ENCODE results near the gene MORF4L1.
A peak's percentile ranks its signal among the peaks of the same experiment; 100 is the strongest.

The MORF4L1 gene

DNA sequence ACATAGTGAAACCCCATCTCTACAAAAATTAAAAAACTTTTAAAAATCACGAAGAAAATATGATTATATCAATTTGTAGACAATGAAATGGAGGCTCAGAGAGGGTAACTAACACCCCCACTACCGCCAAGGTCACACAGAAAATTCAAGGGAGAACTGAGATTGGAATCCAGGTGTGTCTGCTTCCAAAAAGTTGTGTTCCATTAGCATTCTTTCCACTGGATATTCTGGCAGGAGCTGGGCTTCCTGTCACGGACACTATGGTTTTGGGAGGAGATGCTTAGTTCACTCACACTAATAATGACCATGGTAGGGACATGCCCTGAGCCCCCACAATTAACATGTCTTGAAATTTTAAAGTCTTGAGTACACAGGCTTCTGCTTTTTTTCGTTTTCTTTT, 43.4 kb downstream of the MORF4L1 start:
- Histone ChIP-seq H3K27ac (peak overlapping the region; percentile 59), H3K36me3 (peaks cover 48% of the 10 kb centered on the region), H3K9me3 (no peaks in the 10 kb centered on the region), H3K4me3 (ENCODE audit: low read depth in 1 of 2, low read length in 1 of 2) (no peak overlapping the region), H3K4me1 (ENCODE audit: control insufficient read depth in 1 of 2, insufficient read depth in 1 of 2, low read depth in 1 of 2, low read length in 1 of 2) (peaks cover 28 to 33% of the 10 kb centered on the region in 2 experiments), H3K27me3 (no peaks in the 10 kb centered on the region)
- TF ChIP-seq, protein P1, sequence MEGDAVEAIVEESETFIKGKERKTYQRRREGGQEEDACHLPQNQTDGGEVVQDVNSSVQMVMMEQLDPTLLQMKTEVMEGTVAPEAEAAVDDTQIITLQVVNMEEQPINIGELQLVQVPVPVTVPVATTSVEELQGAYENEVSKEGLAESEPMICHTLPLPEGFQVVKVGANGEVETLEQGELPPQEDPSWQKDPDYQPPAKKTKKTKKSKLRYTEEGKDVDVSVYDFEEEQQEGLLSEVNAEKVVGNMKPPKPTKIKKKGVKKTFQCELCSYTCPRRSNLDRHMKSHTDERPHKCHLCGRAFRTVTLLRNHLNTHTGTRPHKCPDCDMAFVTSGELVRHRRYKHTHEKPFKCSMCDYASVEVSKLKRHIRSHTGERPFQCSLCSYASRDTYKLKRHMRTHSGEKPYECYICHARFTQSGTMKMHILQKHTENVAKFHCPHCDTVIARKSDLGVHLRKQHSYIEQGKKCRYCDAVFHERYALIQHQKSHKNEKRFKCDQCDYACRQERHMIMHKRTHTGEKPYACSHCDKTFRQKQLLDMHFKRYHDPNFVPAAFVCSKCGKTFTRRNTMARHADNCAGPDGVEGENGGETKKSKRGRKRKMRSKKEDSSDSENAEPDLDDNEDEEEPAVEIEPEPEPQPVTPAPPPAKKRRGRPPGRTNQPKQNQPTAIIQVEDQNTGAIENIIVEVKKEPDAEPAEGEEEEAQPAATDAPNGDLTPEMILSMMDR (IDR thresholded peaks at IDR 0.05), result no peak

DNA sequence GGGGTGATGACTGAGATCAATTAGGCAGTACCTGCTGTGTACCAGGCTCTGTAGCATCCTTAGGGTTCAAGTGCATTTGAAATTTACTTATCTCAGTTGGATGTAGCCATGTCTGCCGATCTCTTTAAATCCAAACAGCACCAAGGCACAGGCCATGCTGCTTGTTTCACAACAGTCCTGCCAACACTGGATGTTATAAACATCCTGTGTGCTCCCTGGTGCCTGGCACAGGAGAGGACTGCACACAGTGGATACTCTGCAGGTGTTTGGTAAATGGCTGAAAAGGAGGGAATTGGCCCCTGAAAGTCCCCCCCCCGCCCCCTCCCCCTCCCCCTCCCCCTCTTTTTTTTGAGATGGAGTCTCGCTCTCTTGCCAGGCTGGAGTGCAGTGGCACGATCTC, 45.2 kb downstream of the MORF4L1 start:
- TF ChIP-seq, protein P1 (IDR thresholded peaks at IDR 0.05), result no peak
- Histone ChIP-seq H3K4me1 (ENCODE audit: control insufficient read depth in 1 of 2, insufficient read depth in 1 of 2, low read depth in 1 of 2, low read length in 1 of 2) (peaks cover 10 to 15% of the 10 kb centered on the region in 2 experiments), H3K27ac (no peak overlapping the region), H3K4me3 (ENCODE audit: low read depth in 1 of 2, low read length in 1 of 2) (no peak overlapping the region), H3K36me3 (peaks cover 63% of the 10 kb centered on the region), H3K27me3 (no peaks in the 10 kb centered on the region), H3K9me3 (no peaks in the 10 kb centered on the region)

DNA sequence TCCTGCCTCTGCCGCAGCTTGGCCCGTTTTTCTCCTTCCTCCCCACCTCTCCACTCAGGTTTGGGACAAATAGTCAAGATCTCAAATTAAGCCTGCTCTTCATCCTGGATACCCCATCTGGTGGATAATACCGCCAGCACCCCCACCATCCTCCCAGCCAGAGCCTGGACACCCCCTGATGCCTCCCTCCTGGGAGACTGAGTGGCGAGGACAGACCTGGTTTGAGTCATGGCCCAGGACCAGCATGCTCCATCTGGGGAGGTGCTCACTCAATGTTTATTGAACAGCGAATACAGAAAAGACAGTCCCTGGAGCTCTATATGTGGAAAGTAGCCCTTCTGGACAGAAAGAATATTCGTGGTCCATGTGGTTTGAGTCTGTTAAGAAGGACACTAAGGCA, 48.8 kb downstream of the MORF4L1 start:
- Histone ChIP-seq H3K27ac (no peak overlapping the region), H3K27me3 (no peaks in the 10 kb centered on the region), H3K4me3 (ENCODE audit: low read depth in 1 of 2, low read length in 1 of 2) (no peak overlapping the region), H3K9me3 (no peaks in the 10 kb centered on the region), H3K36me3 (peaks cover 82% of the 10 kb centered on the region), H3K4me1 (ENCODE audit: control insufficient read depth in 1 of 2, insufficient read depth in 1 of 2, low read depth in 1 of 2, low read length in 1 of 2) (no peaks in the 10 kb centered on the region)
- TF ChIP-seq, protein P1 (IDR thresholded peaks at IDR 0.05), result no peak

DNA sequence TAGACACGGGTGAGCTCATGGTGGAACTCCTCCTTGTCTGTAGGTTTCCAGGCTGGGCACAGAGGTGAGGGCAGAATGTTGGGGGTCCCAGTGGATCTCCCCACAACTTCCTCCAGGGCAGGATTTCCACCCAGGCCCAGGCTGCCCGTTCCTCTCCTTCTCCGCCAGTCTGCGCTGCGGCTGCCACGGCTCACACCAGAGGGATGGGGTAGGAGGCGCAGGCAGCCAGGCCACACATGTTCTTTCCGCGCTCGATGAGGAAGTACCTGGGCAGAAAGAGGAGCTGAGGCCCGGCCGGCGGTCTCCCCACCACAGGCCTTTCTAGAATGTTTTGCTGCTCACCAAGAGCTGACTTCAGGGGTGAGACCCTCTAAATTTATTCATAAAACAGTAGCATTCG, 49.2 kb downstream of the MORF4L1 start:
- H3K4me3 ChIP-seq (ENCODE audit: low read depth in 1 of 2, low read length in 1 of 2), result no peak overlapping the region
- no peaks in the 10 kb centered on the region for H3K27me3 ChIP-seq
- H3K36me3 ChIP-seq, result peaks cover 86% of the 10 kb centered on the region
- TF ChIP-seq, protein P1 (IDR thresholded peaks at IDR 0.05), result no peak
- no peaks in the 10 kb centered on the region for H3K4me1 ChIP-seq (ENCODE audit: control insufficient read depth in 1 of 2, insufficient read depth in 1 of 2, low read depth in 1 of 2, low read length in 1 of 2)
- H3K9me3 ChIP-seq, result no peaks in the 10 kb centered on the region
- H3K27ac ChIP-seq, result no peak overlapping the region

DNA sequence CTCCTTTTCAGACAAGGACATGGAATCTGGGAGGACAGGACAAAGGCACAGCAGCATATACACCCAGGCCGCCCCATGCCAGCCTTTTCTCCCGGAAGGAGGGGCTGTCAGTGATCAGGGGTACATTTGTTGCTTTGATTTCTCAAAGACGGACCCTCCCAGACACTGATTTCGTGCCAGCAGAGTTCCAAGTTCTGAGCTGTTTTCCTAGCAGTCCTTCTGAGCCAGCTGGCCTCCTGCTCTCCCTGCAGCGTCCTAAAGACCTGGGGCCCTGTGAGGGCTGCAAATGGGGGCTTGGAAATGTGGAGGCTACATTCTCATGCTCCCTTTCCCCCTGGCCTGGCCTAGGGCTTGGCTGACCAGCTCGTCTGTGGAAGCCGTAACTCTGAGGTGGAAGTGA, 49.8 kb downstream of the MORF4L1 start:
- Histone ChIP-seq H3K4me3 (ENCODE audit: low read depth in 1 of 2, low read length in 1 of 2) (no peak overlapping the region), H3K9me3 (no peaks in the 10 kb centered on the region), H3K27ac (no peak overlapping the region), H3K4me1 (ENCODE audit: control insufficient read depth in 1 of 2, insufficient read depth in 1 of 2, low read depth in 1 of 2, low read length in 1 of 2) (no peaks in the 10 kb centered on the region), H3K27me3 (no peaks in the 10 kb centered on the region), H3K36me3 (peaks cover 92% of the 10 kb centered on the region)
- TF ChIP-seq, protein P1 (IDR thresholded peaks at IDR 0.05), result no peak

DNA sequence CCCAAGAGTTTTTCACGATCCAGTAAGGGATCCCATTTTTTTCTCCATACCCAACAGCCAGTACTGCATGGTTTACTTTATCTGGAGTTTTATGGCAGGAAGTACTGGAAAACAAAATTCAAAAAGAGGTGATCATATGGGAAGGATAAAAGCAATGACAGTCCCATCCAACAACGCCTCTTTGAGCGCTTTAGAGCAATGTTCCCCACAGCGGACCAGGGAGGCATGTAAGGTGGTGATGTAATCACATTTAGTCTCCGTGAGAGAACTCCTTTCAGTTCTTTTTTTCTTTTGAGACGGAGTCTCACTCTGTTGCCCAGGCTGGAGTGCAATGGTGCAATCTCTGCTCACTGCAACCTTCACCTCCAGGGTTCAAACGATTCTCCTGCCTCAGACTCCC, 50.3 kb downstream of the MORF4L1 start:
- Histone ChIP-seq H3K36me3 (peaks cover 94% of the 10 kb centered on the region), H3K27me3 (no peaks in the 10 kb centered on the region), H3K27ac (no peak overlapping the region), H3K9me3 (no peaks in the 10 kb centered on the region), H3K4me3 (ENCODE audit: low read depth in 1 of 2, low read length in 1 of 2) (no peak overlapping the region), H3K4me1 (ENCODE audit: control insufficient read depth in 1 of 2, insufficient read depth in 1 of 2, low read depth in 1 of 2, low read length in 1 of 2) (no peaks in the 10 kb centered on the region)
- TF ChIP-seq, protein P1 (IDR thresholded peaks at IDR 0.05), result no peak
